ENCODE results near the gene KCNJ12. TPM values are rescaled to one million over a fixed set of nuclear protein-coding genes. Genes with fewer than 3 reads are reported as not detected.
"Not testable (repeated sequence)": the region's sequence is repeated elsewhere in the genome, so short reads cannot be mapped to it uniquely, and the experiment has no call there.

The KCNJ12 gene
- total and polyA plus RNA-seq, 2 of the 13 experiments (the other 11 are each of a cell fraction or from before 2014, with no cell fraction given), result not detected

GRCh38 chr17:21336541-21337294, 39.4 kb upstream of the KCNJ12 start:
- H3K9ac ChIP-seq (ENCODE audit: insufficient read depth, low read depth, low read length); intact Hi-C loops (cut with micrococcal nuclease; ENCODE audit: unreplicated experiment); H3K36me3 ChIP-seq (replicated peaks in 1 of 2; ENCODE audit: control insufficient read depth in 1 of 2, insufficient read depth in 2 of 2, low read length in 2 of 2); BruUV-seq (replicated peaks); FAIRE-seq; CTCF ChIA-PET (ENCODE audit: low intra/inter-chr PET ratio, low total read pairs); POLR2A ChIA-PET; H3K27ac ChIP-seq (ENCODE audit: extremely low read length, insufficient read depth, low read length); H4K20me1 ChIP-seq (ENCODE audit: insufficient read depth, low read length); H3K9me3 ChIP-seq (ENCODE audit: low read length); H3K79me2 ChIP-seq (ENCODE audit: insufficient read depth, low read length); in situ Hi-C loops (cut with HindIII; ENCODE audit: extremely low pct_ligation_motif_present, low pct_unique_long_range_greater_than_20kb); H3K27me3 ChIP-seq (ENCODE audit: control insufficient read depth in 1 of 2, insufficient read depth in 2 of 2, low read length in 2 of 2); H2AFZ ChIP-seq (ENCODE audit: low read length): not testable (repeated sequence)
- Histone ChIP-seq H3K4me1 (ENCODE audit: insufficient read depth, low read length) (peaks cover 13% of the 10 kb centered on the region), H3K4me3 (replicated peaks in 1 of 3; ENCODE audit: insufficient read depth in 1 of 3, low read depth in 2 of 3, low read length in 3 of 3) (peak overlapping the region in 1 of 3 experiments; percentile 6; a peak in 1 of 6 replicates), H3K4me2 (ENCODE audit: low read depth, low read length) (peak overlapping the region; percentile 19; the same call in 1 of the 2 replicates)
- WGBS (ENCODE audit: low lambda C conversion rate), result 26% methylated on average over 4 of the region's 4 CpGs
- TF ChIP-seq CEBPB (IDR thresholded peaks at IDR 0.05; ENCODE audit: borderline replicate concordance, low read depth, low read length) (peak; percentile 13; the same call in 1 of the 2 replicates), CEBPG (CRISPR knock-in tag; IDR thresholded peaks at IDR 0.05) (peak; percentile 36), ZNF12 (CRISPR knock-in tag; IDR thresholded peaks at IDR 0.05) (peak; percentile 72; the same call in 1 of the 2 replicates)
- DNase-seq (ENCODE audit: low spot score) (peak; percentile 18), ATAC-seq (peak; percentile 52)

- FAIRE-seq; ATAC-seq; CTCF ChIA-PET (ENCODE audit: low intra/inter-chr PET ratio, low total read pairs); H3K9me3 ChIP-seq (ENCODE audit: low read length); H3K9ac ChIP-seq (ENCODE audit: insufficient read depth, low read depth, low read length); in situ Hi-C loops (cut with HindIII; ENCODE audit: extremely low pct_ligation_motif_present, low pct_unique_long_range_greater_than_20kb); BruUV-seq (replicated peaks); POLR2A ChIA-PET; DNase-seq (ENCODE audit: low spot score); H2AFZ ChIP-seq (ENCODE audit: low read length); intact Hi-C loops (cut with micrococcal nuclease; ENCODE audit: unreplicated experiment); H4K20me1 ChIP-seq (ENCODE audit: insufficient read depth, low read length); H3K4me3 ChIP-seq (replicated peaks in 1 of 3; ENCODE audit: insufficient read depth in 1 of 3, low read depth in 2 of 3, low read length in 3 of 3); H3K27ac ChIP-seq (ENCODE audit: extremely low read length, insufficient read depth, low read length); H3K27me3 ChIP-seq (ENCODE audit: control insufficient read depth in 1 of 2, insufficient read depth in 2 of 2, low read length in 2 of 2); H3K79me2 ChIP-seq (ENCODE audit: insufficient read depth, low read length); H3K36me3 ChIP-seq (replicated peaks in 1 of 2; ENCODE audit: control insufficient read depth in 1 of 2, insufficient read depth in 2 of 2, low read length in 2 of 2): not testable (repeated sequence)
- H3K4me1 ChIP-seq (ENCODE audit: insufficient read depth, low read length), result peaks cover 13% of the 10 kb centered on the region
- 28% methylated on average over 8 of the region's 8 CpGs for WGBS (ENCODE audit: low lambda C conversion rate)
- H3K4me2 ChIP-seq (ENCODE audit: low read depth, low read length), result peak overlapping the region; percentile 19; the same call in 1 of the 2 replicates
Measured at GRCh38 chr17:21337981-21338625, 38.1 kb upstream of the KCNJ12 start.

Measured in HepG2 (cell line).